GM19372 (cell line): ENCODE data around the gene BRSK1.
A peak's percentile ranks its signal among the peaks of the same experiment; 100 is the strongest.

Experiments used
- ATAC-seq: cut with Tn5 transposase; IDR thresholded peaks from one replicate; pipeline ENCODE4 v1.9.1; 2021; ENCODE audit warnings: mild to moderate bottlenecking, low read depth, moderate library complexity; ENCODE audit not compliant: unreplicated experiment

BRSK1 gene

DNA sequence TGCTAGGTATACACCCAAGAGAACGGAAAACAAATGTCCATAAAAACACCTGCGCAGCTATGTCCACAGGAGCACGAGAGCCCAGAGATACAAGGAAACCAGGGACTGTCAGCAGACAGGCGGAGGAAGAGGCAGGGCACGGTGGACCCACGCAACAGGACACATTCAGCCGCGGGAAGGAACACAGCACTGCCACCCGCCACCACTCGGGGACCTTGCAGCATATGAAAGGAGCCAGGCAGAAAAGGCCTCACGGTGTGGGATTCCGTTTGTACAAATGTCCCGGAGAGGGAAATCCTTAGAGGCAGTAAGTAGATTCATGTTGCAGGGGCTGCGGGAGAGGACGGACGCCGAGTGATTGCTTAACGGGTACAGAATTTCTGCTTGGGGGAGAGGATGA lies 11.7 kb upstream of the BRSK1 start:
- no peak for ATAC-seq

DNA sequence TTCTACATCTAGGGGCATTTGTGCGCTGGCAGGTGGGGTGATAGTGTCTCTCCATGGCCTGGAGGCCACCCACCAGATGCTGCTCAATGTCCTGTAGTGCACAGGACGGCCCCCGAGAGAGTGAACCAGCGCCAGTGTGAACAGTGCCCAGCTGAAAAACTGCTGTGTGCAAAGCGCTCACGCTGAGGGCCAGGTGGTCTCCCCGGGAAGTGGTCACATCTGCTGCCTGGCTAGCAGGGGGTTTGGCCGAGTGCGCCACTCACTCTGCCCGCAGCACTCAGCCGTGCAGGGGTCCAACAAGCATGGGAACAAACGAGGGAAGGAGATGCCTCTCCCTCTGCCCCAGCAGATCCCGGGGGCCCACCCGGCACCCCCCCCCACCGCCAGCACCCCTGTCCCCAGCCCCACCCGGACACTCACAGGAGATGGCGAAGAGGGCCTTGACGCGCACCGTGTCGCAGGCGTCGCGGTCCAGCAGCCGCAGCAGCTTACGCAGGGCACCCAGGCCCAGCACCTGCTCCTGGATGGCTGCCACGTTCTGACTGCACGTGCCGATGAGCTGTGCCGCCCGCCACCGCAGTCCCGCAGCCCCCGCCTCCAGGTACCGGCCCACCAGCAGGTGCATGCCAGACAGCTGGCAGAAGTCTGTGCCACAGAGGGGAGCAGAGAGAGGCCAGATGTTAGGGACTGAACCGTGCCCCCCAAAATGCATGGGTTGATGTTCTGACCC lies 9.7 kb upstream of the BRSK1 start:
- no peak for ATAC-seq

DNA sequence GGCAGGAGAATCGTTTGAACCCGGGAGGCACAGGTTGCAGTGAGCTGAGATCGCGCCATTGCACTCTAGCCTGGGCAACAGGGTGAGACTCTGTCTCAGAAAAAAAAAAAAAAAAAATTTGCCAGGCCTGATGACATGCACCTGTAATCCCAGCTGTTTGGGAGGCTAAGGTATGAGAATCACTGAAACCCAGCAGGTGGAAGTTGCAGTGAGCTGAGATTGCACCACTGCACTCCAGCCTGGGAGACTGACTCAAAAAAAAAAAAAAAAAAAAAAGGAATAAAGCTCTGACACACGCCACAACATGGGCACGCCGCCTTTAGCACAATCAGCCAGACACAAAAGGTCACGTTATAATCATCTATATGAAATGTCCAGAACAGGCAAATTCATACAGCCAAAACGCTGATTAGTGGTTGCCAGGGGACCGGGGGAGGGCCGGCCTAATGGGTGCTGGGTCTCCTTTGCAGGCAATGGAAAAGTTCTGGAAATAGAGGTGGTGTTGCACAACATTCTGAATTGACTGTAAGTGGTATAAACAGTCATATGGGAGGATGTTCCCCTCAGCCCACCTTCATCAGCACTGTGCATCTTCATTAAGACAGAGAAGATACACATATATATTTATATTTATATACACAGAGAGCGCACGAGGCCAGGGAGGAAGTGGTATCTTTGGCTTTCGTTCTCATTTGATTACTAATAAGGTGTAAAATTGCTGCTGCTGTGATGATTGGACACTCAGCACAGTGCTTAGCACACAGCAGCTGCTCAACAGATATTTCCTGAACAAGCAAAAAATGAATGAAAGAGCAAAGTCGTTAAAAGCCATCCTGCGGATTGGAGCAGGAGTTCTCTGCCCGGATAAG lies 7.7 kb upstream of the BRSK1 start:
- no peak for ATAC-seq

DNA sequence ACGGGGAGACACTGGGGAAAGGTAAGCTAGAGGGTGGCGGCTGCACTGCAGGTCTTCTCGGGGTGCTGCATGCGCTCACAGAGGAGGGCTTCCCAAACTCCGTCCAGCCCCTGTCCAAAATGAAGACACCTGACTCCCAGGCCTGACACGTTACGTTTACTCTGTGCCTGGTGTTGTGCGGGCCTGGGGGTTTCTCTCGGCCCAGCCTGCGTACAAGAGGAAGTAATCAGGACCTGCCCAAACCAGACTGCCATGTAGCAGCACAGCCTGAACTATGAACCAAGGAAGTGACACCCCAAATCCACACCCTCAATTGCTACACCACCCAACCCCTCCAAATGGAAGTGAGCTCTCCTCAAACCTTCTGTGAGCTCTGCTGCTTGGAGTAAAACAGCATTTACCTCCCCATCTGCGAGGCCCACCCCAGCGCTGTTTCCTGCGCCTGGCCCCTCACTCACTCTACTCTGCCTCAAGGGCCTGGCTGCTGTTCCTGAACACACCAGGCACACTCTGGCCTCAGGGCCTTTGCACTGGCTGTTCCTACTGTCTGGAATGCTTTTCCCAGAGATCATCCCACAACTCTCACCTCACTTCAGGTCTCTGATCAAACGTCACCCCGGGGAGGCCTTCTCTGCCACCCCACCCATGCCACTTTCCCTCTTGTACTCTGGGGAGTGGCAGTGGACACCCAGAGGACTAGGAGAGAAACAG lies 6.9 kb upstream of the BRSK1 start:
- ATAC-seq: no peak

DNA sequence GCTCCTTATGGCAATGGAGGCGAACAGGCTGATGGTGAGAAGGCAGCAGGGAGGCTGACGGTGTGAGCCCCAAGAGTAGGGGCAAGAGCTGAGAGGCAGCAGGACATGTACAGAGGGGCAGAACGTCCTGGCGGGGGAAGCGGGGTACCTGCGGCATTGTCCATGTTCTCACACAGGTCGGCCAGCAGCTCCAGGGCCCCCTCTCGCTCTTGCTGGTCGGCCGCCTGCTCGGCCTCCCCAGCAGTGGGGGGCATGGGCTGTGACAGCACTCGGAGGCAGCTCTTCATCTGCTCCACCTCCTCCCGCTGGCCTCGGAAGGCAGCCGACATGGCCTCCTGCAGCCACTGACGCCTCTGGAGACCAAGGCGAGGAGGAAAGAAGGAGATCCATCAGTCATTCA lies 6.3 kb upstream of the BRSK1 start:
- no peak for ATAC-seq

DNA sequence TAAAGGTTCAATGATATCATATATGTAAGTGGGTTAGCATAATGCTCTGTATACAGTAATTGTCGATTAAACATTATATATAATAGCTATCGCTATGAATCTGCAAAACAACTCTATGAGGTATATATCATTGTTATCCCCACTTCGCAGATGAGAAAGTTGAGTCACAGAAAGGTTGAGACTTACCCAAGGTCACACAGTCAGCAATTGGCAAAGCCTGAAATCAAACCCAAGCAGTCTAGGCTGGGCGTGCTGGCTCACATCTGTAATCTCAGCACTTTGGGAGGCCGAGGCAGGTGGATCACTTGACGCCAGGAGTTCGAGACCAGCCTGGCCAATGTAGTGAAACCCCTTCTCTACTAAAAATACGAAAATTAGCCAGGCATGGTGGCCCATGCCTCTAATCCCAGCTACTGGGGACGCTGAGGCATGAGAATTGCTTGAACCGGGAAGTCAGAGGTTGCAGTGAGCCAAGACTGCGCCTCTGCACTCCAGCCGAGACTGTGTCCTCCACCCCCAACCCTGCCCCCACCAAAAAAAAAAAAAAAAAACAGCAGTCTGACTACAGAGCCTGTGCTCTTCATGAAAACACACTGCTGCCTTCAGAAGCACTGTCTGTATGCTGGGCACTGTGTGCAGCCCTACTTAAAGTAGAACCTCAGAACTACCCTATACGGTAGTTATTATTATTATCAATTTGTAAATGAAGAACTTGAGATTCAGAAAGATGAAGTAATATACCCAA lies 5.2 kb upstream of the BRSK1 start:
- ATAC-seq: no peak

DNA sequence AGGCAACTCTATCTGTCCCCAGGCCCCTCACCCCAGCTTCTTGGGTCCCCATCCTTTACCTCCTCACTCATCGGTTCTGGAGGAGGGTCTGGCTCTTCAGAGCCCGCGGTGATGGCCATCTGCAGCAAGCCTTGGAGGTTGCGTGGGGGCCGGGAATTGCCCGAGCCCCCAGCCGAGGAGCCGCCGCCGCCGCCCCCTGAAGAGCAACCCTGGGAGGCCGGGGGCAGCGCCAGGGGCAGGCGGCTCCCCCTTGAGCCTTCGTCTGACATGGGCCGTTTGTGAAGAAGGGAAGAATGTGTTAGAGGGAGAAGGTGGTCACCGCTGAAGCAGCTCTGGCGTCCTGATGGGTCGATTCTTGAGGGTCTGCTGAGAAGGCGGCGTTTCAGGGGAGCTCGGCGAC lies 4.5 kb upstream of the BRSK1 start:
- no peak for ATAC-seq

DNA sequence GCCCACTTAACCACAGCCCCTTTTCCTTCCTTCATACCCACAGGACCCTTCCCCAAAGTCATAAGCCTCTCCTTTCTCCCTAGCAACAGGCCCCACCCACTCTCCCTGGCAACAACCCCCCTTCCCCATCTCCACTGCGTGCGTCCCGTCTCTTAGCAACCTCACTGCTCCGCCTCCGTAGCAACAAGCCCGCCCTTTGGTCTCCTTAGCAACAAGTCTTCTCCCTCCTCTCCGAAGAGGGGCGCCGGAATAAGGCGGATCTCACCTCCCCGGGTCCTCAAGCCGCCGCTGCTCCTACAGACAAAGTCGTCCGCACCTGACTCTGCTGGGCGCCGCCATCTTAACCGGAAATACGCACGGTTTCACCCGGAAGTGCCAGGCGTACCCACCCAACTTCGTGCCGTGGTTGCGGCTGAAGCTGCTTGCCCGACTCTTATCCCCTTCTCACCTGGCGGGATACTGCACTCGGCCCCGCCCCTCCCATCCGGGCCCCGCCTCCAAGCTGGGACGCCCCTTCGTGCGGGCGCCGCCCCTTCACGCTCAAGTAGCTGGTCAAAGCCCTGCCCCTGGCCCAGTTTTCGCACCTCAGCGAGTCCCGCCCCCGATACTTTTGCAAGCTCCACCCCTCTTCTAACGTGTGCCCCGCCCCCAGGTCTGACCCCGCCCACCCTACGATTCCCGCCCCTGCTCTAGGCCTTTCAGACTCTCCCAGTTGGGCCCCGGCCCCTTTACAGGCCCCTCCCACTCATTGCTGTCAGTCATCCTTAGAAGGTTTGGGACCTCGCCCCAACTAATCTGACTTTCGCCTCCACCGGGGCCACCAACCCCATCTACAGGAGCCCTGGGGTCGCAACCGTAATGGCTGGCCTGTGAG lies 3.8 kb upstream of the BRSK1 start, which contains the start of gene HSPBP1:
TSS of gene HSPBP1 (minus strand) at position 341 of the 874 bp plus-strand sequence. CDS start 502 bp downstream, outside the sequence.
- ATAC-seq: peak; percentile 70

DNA sequence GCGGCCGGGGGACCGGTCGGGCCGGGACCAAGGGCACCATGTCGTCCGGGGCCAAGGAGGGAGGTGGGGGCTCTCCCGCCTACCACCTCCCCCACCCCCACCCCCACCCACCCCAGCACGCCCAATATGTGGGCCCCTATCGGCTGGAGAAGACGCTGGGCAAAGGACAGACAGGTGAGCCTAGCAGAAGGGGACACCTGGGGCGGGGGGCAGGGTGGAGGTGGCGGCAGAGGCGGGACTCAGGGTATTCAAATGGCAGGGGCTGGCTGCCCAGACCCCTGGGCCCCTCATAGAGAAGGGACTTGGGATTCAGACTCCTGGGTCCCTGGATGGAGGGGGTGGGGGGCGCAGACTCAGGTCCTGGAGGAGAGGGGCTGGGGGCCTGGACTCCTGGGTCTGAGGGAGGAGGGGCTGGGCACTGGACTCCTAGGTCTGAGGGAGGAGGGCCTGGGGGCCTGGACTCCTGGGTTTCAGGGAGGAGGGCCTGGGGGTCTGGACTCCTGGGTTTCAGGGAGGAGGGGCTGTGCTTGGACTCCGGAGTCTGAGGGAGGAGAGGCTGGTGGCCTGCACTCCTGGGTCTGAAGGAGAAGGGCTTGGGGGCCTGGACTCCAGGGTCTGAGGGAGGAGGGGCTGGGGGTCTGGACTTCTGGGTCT lies 735 bp downstream of the BRSK1 start:
- ATAC-seq: no peak

DNA sequence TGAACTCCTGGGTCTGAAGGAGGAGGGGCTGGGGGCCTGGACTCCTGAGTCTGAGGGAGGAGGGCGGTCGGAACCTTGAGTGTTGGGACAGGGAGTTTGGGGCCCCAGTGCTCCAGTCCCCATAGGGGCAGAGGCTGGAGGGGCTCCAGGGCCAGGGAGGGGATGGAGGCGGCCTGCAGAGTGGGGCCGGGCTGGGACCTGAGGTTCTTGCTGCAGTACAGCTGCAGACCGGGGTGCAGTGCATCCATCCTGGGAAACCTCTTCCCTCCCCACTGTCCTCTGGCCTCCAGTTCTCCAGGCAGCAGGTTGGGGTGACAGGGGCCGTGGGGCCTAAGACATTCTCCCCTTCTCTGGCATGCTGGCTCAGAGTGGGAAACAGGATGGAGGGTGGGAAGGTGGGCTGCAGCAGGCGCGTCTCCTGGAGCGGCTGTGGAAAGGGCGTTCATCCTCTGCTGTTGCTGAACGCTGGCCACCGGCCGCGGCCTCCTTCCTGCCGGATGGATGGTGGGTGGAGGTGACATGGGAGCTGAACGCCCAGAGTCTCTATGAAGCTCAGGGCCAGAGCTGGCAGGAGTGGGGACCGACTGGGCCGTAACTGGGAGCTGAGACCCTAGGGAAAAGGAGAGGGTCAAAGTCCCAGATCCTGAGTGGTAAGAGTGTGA lies 1.6 kb downstream of the BRSK1 start:
- no peak for ATAC-seq

DNA sequence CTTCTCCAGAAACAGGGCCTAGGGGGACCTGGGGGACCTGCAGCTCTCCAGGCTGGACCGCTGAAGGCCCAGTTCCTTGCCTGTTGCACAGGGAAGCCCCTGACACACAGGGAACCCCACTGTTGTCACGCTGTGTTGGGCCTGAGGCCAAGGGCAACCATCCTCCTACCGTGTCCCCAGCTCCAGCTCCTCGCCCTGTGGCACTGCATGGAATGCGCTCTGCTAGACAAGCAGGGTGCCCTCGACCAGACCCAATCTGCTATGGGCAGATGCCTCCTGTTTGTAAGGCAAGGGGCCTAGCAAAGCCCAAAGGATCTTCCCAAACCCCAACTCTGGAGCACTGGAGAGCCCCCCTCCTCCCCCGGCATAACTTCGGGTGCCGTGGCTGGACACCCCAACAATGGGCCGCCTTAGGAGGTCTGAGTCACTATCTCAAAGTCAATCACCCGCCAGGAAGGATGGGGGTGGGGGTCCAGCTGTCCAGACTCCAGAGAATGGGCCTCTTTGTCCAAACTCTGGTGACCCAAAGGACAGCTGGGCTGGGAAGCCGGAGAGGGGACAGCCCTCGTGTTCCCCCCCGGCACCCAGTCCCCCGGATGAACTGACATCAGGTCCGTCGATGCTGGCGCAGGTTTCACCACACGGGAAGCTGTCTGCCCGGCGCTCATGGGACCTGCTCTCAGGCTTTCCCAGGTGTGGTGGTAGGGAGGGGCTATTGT lies 3.7 kb downstream of the BRSK1 start:
- no peak for ATAC-seq

DNA sequence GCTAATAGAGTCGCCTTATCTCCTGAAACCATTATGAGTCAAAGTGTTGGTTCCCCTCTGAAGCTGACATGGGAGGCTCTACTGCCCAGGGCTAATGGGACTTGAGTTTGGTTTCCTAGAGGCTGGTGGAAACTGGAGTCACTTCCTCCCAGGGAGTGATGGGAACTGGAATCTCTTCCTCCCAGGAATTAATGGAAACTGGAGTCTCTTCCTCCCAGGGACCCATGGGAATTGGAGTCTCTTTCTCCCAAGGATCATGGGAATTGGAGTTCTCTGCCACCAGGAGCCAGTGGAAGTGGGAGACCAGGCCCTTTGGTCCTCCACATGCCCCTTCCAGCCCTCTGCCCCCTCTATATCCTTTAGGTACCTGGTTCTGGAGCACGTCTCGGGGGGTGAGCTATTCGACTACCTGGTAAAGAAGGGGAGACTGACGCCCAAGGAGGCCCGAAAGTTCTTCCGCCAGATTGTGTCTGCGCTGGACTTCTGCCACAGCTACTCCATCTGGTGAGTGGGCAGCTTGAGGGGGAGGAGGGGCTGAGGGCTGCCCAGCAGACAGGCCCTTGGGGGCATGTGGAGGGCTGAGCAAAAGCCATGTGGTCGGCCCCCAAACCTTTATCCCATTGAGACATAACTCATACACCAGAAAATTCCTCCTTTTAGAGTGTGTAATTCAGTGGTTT lies 5.5 kb downstream of the BRSK1 start:
- ATAC-seq: no peak

DNA sequence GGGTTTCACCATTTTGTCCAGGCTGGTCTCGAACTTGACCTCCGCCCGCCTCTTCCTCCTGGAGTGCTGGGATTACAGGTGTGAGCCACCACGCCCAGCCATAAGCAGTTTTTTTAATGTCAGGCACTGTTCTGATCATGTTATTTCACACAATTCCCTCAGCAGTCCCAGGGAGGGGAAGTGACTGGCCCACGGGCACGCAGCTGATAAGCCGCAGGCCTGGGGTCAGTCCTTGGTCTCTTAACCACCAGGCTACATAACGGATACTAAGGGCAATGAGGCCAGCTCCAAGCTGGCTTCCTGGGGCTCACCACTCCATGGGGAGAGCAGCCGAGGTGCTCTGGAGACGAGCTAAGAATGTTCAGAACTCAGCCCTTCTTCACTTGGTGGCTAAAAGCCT lies 13.5 kb downstream of the BRSK1 start:
- ATAC-seq: no peak

DNA sequence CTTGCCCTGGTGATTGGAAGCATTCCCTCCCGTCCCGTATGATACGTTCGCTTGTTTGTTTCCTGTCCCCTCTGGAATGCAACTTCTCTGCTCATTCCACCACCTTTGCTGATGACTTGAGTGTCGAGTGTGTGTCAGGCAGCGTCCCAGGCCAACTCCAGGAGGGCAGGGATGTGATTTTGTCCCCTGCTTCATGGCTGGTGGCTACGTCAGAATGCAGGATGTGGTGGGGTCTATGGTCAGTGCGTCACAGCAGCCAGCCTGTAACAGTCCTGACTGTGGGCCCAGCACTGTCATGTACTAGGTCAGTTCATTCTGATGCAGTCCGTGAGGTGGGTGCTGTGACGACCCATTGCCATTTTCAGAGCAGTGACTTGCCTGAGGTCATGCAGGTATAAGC lies 16.2 kb downstream of the BRSK1 start:
- ATAC-seq: no peak

DNA sequence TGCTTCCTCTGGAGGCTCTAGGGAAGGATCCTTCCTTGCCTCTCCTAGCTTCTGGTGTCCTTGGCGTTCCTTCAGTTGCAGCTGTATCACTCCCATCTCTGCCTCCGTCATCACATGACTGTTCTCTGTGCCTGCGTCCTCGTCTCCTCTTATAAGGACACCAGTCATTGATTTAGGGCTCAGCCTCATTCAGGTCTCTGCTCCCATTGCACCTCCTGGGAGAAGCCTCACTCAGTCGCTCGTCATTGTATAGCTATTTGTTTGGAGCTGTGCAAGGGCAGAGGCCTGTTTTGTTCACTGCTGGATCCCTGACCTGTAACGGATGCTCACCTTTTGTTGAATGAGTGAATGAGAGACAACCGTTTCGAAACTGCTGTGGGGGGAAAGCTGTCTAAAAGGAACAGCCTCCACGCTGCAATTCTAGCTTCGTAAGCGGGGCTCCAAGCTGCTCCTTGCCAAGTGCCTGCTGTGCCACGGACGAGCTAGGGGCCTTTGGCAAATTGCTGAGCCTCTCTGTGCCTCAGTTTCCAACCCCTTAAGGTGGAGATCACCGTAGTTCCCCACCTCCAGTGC lies 17.2 kb downstream of the BRSK1 start:
- no peak for ATAC-seq

DNA sequence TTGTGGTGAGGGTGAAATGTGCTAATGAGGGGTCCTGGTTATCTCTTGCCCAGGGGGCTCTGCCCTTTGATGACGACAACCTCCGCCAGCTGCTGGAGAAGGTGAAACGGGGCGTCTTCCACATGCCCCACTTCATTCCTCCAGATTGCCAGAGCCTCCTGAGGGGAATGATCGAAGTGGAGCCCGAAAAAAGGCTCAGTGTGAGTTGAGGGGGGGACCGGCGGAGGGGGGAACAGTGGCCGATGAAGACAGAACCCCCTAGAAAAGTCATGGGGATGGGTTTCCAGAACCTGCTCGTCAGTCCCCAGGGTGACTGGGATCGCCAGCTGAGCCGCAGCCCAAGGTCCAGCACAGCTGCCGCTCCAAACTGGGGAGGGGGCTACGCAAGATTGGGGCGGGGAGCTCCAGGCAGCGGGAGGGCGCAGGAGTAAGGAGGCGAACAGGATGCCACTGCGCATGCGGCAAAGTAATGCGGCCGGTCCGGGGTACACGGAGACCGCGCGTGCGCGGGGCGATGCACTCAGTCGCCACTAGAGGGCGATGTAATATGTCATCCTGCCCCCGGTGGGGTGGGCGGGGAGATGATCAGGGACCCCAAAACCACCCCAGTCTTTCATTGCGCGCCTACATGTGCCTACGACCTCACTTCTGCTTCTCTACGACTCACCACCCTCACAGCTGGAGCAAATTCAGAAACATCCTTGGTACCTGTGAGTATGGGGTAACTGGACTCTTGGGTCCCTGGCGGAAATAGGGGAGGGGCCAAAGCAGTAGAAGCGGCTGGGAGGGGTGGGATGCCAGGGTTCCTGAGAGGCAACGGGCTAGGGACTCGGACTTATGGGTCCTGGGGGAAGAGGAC lies 17.9 kb downstream of the BRSK1 start:
- ATAC-seq: peak; percentile 66
